Hematopoietic multipotent progenitor cell treated with erythropoietin and hydrocortisone succinate and interleukin-3 and kit ligand, for 6 days (in vitro differentiated cells): ENCODE results near the gene SDK2.

Source experiments
- DNase-seq: peaks from one replicate; pipeline ENCODE4 v3.0.0-alpha.2; 2015

The SDK2 gene

DNA sequence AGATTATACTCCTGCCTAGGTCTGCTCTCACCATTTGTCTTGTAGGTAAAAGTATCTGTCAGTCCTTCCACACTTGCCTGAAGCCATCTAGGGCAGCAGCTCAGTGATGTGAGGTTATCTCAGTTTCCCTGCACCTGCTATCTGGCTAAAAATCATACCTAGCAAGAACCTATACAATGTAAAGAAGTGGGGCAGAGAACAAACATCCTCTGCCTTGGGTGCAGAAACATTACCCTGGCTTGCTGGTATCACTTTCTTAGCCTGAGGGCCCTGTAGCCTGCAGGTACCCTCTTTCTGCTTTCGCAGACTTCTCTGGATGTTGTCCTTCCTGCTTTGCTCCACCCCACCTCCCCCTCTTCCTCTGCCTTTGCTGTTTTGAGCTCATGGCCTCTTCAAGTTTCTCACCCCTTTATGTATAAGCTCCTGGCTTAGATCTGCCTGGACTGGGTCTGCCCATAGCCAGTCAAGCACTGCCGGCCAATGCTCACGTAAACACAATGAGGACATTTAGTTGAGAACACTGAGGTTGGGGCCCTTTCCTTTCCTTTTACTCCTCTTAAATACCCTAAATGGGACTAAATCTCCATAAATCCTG, 8.7 kb upstream of the SDK2 start:
- no peak for DNase-seq

DNA sequence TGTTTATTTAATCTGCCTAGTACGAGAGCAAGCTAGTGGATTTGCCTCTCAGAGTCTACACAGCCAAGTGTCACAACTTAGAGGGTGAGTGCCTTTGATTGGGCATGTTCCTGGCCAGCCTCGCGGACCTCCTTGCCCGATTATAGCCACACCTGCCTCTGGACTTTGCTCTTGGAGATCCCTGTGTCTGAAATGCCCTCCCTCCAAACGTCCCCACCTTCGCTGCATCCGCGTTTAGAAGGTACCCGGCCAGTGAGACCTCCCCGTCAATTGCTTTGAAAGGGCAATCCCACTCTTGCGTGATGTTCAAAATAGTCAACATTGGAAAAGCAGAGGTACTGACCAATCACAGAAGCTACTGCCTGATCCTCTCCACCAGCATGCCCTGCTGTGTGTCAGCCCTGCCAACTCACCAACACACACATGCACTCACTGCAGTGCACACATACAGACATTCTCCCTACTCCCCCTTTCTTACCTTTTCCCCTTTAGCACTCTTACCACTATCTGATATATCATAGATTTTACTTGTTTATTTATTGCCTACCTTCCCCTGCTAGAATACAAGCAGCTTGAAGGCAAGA, 6.5 kb upstream of the SDK2 start:
- DNase-seq: no peak

- DNase-seq: no peak
Measured at GRCh38 chr17:73650140-73650539, 5.9 kb upstream of the SDK2 start.

GRCh38 chr17:73648974-73649373, 4.7 kb upstream of the SDK2 start:
- no peak for DNase-seq

DNA sequence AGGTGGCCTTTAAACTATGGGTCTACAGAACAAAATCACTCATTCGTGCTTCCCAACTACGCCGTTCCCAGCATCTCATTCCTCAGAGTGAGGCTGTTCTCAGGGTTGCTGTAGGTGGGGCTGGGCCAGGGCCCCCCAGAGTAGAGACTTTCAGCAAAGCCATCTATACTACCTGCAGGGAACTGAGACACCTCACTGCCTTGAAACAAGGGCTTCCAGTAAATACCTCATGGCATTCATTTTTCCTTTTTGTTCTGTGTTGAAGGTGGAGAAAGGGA, 4.2 kb upstream of the SDK2 start:
- DNase-seq: no peak

DNA sequence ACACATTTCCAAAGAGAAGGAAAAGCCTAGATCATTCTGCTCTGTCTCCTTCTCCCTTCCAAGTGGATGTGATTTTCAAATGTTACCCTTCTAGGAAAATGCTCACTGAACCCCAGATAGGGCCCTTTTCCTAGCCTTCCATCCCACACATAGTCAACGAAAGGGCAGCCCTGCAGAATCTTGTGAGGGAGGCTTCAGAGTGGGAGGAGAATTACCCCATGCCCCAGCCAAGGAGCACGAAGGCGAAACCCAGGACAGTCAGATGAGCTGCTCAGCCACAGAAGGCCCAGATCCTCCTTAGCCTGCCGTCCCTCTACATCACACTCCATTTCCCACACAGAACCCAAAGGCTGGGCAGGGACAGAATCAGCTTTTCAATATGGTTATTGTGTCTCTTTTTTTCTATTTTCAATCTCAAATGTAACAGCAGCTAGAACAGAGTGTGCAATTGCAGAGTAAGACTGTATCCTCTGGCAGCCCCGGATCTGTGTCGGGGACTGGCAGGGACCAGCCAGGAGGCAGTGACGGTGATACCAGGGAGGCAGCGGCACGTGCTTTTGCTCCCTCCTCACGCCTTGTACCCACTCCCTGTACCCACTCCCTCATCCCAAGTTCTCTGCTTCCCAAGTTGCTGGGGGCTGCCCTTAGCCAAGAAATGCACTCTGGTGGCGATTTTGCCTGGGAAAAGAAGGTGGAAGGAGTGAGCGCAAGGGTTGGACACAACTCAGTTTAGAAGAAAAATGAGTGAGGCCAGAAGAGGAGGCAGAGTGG, 3.7 kb upstream of the SDK2 start:
- no peak for DNase-seq

GRCh38 chr17:73647301-73647695, 3.1 kb upstream of the SDK2 start:
- no peak for DNase-seq

DNA sequence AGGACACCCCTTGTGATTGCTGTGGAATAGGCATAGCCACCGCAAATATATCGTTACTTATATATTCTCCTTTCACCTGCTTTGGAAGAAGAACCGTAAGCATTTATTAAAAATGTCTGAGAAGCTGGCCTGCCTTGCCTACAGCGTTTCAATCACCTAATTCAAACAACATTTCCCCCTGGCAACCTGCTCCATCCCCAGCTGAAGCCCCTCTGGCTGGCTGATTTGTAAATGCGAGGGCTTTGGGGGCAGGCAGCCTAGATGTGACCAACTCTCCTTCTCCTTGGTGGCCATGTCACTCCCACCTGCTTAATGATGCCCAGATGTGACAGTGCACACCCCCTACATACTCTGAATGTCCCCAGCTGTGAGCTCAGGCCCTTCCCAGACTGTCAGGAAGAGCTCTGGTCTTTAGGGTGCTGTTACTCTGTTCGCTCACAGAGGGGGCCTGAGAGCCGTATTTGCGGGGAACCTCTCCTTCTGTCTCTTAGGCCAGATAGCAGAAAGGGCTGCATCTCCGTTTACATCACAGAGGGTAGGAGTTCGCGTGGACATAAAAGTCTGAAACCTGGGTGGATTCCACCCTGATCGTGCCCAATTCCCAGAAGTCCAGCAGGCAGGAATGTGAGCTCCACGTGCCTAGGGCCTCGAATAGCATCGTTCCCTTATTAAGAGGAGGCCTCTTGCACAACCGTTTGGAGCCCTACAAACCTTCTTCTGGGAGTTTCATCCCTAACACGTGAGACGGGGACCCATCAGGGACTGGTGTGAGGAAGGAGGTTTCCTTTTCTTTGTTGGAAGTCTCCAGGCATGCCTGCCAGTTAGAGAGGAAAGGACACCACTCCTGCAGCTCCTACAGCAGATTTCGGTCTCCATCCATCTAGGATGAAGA, 2.4 kb upstream of the SDK2 start:
- peak; percentile 66 for DNase-seq

DNA sequence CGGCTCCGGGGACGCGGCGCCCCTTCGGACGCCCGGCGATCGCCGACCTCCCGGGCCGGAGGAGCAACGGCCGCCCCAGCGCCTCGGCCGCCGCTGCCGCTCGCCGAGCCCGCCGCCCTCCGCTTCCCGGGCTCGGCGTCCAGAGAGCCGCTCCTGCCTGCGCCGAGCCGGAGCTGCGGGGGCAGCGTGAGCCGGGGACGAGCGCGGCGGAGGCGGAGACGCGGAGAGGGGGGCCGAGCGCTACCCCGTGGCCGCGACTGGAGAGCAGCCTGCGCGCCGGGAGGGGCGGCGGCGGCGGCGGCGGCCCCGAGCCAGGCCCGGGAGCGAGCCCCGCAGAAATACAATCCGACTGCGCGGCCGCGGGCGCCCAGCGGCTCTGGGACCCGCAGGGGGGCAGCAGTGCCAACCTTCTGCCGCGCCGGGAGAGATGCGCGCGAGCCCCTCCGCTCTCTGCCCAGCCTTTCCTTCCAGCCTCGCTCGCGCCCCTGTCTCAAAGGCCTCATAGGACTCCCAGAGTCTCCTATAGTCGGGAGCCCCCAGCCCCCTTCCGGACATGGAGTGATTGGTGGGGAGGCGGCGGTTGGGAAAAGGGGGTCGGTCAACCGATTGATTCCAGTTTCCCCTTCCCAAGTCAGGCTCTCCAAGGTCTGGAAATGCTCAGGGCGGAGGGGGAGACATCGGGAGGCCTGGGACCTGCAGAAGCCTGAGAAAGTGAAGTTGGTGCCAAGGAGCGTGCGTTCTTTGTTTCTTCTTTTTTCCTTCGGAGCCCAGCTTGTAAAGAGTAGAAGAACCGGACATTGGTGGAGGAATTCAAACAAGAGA, 1.0 kb upstream of the SDK2 start:
- DNase-seq: peak; percentile 33

GRCh38 chr17:73643852-73644144, 447 bp downstream of the SDK2 start:
- DNase-seq: no peak

DNA sequence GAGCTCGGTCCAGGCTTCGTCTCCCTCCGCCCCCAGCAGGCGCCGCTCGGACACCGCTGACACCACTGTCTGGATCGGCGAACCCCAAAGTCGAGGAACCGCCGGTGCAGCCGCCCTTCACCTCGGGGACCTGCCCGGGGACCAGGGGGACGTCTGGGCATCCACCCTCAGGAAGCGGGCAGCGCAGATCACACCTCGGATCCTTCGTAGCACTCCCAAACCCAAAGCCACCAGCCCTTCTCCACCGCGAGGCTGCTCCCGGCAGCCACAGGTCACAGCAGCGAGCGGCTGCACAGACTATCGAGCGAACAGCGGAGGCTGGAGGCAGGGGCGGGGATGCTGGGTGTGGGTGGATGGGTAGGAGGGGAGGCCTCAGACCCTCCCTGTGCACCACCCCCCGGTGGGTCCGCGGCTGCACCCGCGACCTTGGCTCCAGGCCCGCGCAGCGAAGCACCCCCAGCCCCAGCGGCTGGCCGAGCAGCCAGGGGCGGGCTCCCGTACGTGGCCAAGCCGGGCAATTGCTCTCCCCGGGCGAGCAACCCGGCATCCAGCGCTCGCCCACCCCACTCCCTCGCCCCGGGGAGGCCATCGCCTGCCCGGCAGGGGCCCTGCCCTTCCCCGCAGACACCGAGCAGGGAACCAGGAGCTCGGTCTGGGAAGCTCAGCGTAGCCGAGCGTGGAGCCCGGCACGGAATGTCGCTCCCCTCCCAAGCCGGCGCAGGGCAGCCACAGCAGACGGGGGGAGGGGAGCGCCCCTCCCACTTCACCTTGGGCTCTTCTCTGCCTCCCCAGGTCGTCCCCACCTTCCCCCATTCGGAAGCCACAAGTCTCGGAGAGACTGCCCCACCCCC, 1.0 kb downstream of the SDK2 start:
- DNase-seq: peak; percentile 35

- no peak for DNase-seq
Measured at GRCh38 chr17:73642659-73643000, 1.6 kb downstream of the SDK2 start.

DNA sequence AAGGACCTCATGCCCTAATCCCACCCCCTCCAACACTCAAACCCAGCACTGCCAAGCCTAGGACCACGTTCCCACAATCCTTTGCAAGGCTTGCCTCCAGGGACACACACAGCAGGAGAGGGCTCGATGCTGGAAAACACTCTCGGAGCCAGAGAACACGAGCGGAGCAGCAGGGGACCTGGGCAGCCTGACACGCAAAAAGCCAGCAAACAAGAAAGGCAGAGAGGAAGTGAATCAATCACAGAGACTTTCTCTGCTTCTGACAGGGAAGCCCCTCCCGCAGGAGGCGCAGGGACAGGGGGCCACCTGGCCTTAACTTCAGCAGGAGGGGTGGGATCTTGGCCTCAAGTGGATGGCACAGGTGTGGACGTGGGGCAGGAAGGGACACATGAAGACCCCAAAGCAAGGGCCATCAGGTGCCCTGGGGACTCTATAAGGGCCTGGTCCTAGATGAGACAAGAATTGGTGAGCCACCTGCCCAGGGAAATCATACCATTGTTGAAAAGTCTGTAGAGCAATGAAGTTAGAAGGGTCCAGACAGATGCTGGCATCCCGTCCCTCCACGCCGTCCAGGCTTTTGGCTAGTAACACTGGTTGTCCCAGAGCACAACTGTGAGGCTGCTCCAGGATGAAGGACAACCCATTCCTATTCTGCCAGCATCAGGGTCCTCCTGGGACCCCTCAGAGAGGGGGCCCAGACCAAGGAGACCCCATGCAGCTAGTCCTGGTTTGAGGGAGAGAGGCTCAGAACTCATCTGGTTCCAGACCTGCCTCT, 2.2 kb downstream of the SDK2 start:
- no peak for DNase-seq

- DNase-seq: no peak
Measured at GRCh38 chr17:73640691-73641090, 3.6 kb downstream of the SDK2 start.

GRCh38 chr17:73639932-73640331, 4.3 kb downstream of the SDK2 start:
- DNase-seq: no peak

DNA sequence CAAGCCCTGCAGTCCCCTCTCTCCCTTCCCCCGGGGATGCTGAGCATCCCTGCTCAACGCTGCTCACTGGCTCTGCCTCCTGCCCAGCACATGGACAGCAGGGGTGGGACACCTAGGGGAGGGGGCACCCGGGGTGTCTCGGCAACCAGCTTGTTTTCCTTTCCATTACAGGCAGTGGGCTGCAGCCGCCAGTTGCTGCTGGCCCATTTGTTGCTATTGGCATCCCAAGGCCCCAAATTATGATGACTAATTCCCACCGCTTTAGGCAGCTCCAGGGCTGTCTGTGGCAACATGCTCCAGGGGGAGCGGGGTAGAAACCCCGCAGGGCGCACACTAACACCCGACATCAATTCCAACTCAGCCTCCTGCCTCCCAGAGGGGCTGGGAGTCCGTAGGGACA, 4.9 kb downstream of the SDK2 start:
- DNase-seq: no peak

- DNase-seq: no peak
Measured at GRCh38 chr17:73638556-73638955, 5.7 kb downstream of the SDK2 start.

- no peak for DNase-seq
Measured at GRCh38 chr17:73637866-73638265, 6.4 kb downstream of the SDK2 start.

GRCh38 chr17:73635101-73635817, 9.0 kb downstream of the SDK2 start:
- DNase-seq: no peak

- no peak for DNase-seq
Measured at GRCh38 chr17:73634629-73635028, 9.6 kb downstream of the SDK2 start.

DNA sequence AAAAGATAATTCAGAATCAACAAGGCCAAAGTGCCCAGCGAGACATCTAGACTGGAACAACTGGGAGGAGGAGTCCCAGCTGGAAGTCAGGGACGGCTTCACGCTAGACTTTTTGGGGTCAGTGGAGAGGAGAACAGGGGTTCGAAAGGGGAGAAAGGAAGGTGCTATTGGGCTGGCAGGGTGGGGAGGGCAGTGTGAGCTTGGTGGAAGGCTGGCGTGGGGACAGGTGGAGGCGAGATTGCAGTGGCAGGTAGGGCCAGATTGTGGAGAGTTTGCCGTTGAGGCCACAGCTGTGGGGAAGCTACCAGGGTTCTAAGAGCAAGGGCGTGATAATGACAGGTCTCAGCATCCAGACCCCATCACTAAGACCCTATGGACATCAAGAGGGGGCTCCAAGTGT, 10.5 kb downstream of the SDK2 start:
- no peak for DNase-seq
